Activated CD4-positive, alpha-beta T cell treated with anti-CD3 and anti-CD28 coated beads, Interleukin-2, amount 10 ng/mL, durations not matched to agents 7 days and 5 days (primary cell): ENCODE results near the gene MIPEP. TPM values are rescaled to one million over a fixed set of nuclear protein-coding genes. Genes with fewer than 3 reads are reported as not detected.

Source experiments
- total RNA-seq, 2 experiments: library from RNA; stranded (reverse); gene quantifications; one replicate each; pipeline ENCODE4 v1.2.3, GENCODE V29; 2021

MIPEP gene
- total RNA-seq, 2 experiments from 2014 or later, result 8.2 to 10.0 TPM

Other genes starting within 250 kb of the MIPEP start
- gene C1QTNF9B, start 8.1 kb upstream of the MIPEP start, total RNA-seq, result not detected